ENCODE results near the gene STEAP1B. TPM values are rescaled to one million over a fixed set of nuclear protein-coding genes. Genes with fewer than 3 reads are reported as not detected.

STEAP1B gene
- 13.3 and 23.4 TPM in 2 replicates for total RNA-seq

GRCh38 chr7:22499888-22500689 is at the start of gene STEAP1B:
STEAP1B (minus strand) TSS chr7:22500188; CDS start chr7:22494855, 5,333 bp downstream.

Other genes with a start within 250 kb of the STEAP1B start
- 23.8 and 35.8 TPM in 2 replicates for gene RAPGEF5, start 143.0 kb downstream of the STEAP1B start, total RNA-seq
- 62.2 and 108 TPM in 2 replicates for gene IL6, start 227.0 kb upstream of the STEAP1B start, total RNA-seq